Osteocyte (in vitro differentiated cells): ENCODE results near the gene PPM1G. TPM values are rescaled to one million over a fixed set of nuclear protein-coding genes. Genes with fewer than 3 reads are reported as not detected.

Source experiments
- DNase-seq: peaks from one replicate; pipeline ENCODE4 v3.0.0; 2021; ENCODE audit warnings: mixed read lengths; ENCODE audit not compliant: unreplicated experiment; ENCODE audit errors: extremely low spot score
- H3K27ac Mint-ChIP-seq: one replicate; pipeline ENCODE4 v1.8.0; 2021; ENCODE audit warnings: mild to moderate bottlenecking, mixed read lengths; ENCODE audit not compliant: unreplicated experiment
- H3K27me3 Mint-ChIP-seq: one replicate; pipeline ENCODE4 v1.8.0; 2021; ENCODE audit warnings: mixed read lengths; ENCODE audit not compliant: unreplicated experiment
- H3K36me3 Mint-ChIP-seq: one replicate; pipeline ENCODE4 v1.8.0; 2021; ENCODE audit warnings: mixed read lengths; ENCODE audit not compliant: unreplicated experiment
- H3K4me1 Mint-ChIP-seq: one replicate; pipeline ENCODE4 v1.8.0; 2021; ENCODE audit warnings: mixed read lengths; ENCODE audit not compliant: unreplicated experiment
- H3K4me3 Mint-ChIP-seq: one replicate; pipeline ENCODE4 v1.8.0; 2021; ENCODE audit warnings: mild to moderate bottlenecking, moderate library complexity, mixed read lengths; ENCODE audit not compliant: unreplicated experiment
- H3K9me3 Mint-ChIP-seq: one replicate; pipeline ENCODE4 v1.8.0; 2021; ENCODE audit warnings: mixed read lengths; ENCODE audit not compliant: unreplicated experiment
- total RNA-seq: library from RNA; stranded (reverse); gene quantifications from 2 replicates; pipeline ENCODE4 v1.2.1, GENCODE V29; 2021
- TF ChIP-seq, protein P1 (sequence below): fragments of 200-600 bp; sonication (generic); IDR thresholded peaks from 2 replicates; pipeline ENCODE4 v1.5.0; 2021; ENCODE audit warnings: antibody characterized with exemption, mild to moderate bottlenecking, moderate library complexity

PPM1G gene
- total RNA-seq, 1 donor from 2014 or later = 70.7 TPM

DNA sequence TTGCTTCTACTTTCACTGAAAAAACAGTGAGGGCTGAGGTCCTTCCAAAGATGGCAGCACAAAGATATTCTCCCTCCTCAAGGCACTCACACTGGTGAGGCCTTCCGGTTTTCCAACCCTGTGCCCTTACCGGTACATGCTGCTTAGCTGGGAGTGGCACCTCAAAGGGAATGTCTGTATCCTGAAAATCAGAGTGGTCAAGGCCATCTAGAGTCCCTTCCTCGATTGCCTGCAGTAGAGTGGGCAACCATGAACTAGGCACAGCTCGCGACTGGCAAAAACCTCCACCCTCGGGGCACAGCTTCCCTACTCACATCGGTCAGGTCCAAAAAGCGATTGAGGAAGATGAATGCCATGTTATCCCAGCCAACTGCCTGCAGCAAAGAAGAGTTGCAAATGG lies 36.2 kb upstream of the PPM1G start:
- Mint-ChIP-seq H3K36me3 (peaks cover 46% of the 10 kb centered on the region), H3K27ac (no peak overlapping the region), H3K9me3 (no peaks in the 10 kb centered on the region), H3K4me1 (no peaks in the 10 kb centered on the region), H3K4me3 (no peak overlapping the region), H3K27me3 (no peaks in the 10 kb centered on the region)
- TF ChIP-seq, protein P1, sequence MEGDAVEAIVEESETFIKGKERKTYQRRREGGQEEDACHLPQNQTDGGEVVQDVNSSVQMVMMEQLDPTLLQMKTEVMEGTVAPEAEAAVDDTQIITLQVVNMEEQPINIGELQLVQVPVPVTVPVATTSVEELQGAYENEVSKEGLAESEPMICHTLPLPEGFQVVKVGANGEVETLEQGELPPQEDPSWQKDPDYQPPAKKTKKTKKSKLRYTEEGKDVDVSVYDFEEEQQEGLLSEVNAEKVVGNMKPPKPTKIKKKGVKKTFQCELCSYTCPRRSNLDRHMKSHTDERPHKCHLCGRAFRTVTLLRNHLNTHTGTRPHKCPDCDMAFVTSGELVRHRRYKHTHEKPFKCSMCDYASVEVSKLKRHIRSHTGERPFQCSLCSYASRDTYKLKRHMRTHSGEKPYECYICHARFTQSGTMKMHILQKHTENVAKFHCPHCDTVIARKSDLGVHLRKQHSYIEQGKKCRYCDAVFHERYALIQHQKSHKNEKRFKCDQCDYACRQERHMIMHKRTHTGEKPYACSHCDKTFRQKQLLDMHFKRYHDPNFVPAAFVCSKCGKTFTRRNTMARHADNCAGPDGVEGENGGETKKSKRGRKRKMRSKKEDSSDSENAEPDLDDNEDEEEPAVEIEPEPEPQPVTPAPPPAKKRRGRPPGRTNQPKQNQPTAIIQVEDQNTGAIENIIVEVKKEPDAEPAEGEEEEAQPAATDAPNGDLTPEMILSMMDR = no peak
- no peak for DNase-seq

DNA sequence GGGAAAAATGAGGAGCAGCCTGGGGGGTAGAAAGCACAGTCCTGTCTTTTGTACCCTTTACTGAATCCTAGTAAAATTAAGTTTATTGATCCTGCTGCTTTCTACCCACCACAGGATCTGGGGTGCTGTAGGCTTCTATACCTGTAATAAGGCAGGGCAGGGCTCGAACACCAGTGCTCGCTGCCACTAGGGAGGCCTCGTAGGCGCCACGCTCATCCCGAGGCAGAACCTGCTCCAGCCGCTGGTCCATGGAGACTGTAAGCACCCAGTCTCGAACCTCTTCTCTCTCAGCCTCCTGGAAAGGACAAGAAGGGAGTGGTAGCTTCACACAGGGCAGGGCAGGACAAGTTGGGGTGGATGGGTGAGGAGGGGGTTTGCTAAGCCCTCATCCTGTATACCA lies 35.8 kb upstream of the PPM1G start:
- DNase-seq = no peak
- H3K27me3 Mint-ChIP-seq = no peaks in the 10 kb centered on the region
- H3K27ac Mint-ChIP-seq = no peak overlapping the region
- H3K9me3 Mint-ChIP-seq = no peaks in the 10 kb centered on the region
- H3K4me1 Mint-ChIP-seq = no peaks in the 10 kb centered on the region
- TF ChIP-seq, protein P1 = no peak
- peaks cover 49% of the 10 kb centered on the region for H3K36me3 Mint-ChIP-seq
- no peak overlapping the region for H3K4me3 Mint-ChIP-seq

DNA sequence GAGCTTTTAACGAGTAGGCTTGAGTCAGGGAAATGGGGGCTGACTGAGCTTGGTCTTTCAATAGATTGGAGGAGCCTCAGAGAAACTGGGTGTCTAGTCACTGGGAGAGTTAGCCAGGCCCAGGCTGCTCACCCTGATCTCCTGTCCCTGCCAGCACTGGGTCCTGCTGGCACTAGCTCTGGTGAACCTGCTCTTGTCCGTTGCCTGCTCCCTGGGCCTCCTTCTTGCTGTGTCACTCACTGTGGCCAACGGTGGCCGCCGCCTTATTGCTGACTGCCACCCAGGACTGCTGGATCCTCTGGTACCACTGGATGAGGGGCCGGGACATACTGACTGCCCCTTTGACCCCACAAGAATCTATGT lies 33.5 kb upstream of the PPM1G start:
- no peaks in the 10 kb centered on the region for H3K9me3 Mint-ChIP-seq
- TF ChIP-seq, protein P1 = no peak
- no peak overlapping the region for H3K27ac Mint-ChIP-seq
- no peak for DNase-seq
- H3K36me3 Mint-ChIP-seq = peaks cover 44% of the 10 kb centered on the region
- H3K4me1 Mint-ChIP-seq = no peaks in the 10 kb centered on the region
- H3K27me3 Mint-ChIP-seq = no peaks in the 10 kb centered on the region
- no peak overlapping the region for H3K4me3 Mint-ChIP-seq

DNA sequence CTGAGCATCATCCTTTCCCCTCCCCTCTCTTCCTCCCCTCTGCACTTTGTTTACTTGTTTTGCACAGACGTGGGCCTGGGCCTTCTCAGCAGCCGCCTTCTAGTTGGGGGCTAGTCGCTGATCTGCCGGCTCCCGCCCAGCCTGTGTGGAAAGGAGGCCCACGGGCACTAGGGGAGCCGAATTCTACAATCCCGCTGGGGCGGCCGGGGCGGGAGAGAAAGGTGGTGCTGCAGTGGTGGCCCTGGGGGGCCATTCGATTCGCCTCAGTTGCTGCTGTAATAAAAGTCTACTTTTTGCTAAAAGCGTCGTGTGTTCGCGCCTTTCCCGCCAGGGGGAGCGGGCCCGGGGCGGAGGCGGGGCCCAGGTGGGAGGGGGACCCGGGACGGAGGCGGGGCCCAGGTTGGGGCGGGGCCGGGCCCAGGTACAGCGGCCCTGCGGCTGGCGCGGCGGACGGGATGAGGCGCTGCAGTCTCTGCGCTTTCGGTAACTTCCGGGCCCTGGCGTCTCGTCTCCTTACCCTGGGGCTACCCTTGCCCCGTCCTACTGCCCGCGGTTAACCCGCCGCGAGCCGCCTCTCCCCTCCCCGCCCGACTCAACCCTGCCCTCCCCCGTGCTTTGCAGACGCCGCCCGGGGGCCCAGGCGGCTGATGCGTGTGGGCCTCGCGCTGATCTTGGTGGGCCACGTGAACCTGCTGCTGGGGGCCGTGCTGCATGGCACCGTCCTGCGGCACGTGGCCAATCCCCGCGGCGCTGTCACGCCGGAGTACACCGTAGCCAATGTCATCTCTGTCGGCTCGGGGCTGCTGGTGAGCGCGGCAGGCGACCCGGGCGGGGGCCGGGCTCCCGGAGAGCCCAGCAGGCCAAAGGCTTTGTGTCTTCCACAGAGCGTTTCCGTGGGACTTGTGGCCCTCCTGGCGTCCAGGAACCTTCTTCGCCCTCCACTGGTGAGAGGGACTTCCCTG lies 32.8 kb upstream of the PPM1G start, which contains the start of gene KRTCAP3:
Gene KRTCAP3, plus strand, starts transcription at position 424 of the 962 bp plus-strand sequence. Its CDS starts 32 bp downstream, at position 456.
- Mint-ChIP-seq H3K4me1 (no peaks in the 10 kb centered on the region), H3K4me3 (no peak within 1 kb of the TSS), H3K27ac (no peak within 1 kb of the TSS), H3K27me3 (no peaks in the 10 kb centered on the region), H3K36me3 (peaks cover 39% of the 10 kb centered on the region), H3K9me3 (no peaks in the 10 kb centered on the region)
- no peak for DNase-seq
- TF ChIP-seq, protein P1 = no peak

DNA sequence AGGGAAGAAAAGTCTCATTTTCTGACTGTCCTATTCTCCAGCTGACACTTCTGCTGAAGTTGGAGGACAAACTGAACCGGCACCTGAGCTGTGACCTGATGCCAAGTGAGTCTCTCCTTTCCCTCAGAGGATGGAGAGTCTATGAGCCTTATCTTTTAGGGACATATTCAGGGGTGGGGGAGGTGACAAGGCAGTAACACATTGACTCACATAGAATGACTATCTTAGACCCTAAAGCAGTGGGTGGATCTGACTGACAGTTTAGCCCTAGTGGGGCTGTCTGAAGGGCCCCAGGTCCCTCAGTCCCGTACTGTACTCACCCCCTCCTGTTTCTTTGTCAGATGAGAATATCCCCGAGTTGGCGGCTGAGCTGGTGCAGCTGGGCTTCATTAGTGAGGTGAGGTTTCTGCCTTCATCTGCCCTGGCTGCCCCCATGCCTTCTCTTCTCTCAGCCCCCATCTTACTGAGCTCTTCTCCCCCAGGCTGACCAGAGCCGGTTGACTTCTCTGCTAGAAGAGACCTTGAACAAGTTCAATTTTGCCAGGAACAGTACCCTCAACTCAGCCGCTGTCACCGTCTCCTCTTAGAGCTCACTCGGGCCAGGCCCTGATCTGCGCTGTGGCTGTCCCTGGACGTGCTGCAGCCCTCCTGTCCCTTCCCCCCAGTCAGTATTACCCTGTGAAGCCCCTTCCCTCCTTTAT lies 32.0 kb upstream of the PPM1G start:
- TF ChIP-seq, protein P1 = no peak
- no peaks in the 10 kb centered on the region for H3K4me1 Mint-ChIP-seq
- H3K9me3 Mint-ChIP-seq = no peaks in the 10 kb centered on the region
- H3K27me3 Mint-ChIP-seq = no peaks in the 10 kb centered on the region
- H3K27ac Mint-ChIP-seq = no peak overlapping the region
- DNase-seq = no peak
- peaks cover 43% of the 10 kb centered on the region for H3K36me3 Mint-ChIP-seq
- H3K4me3 Mint-ChIP-seq = no peak overlapping the region
